ENCODE results near the gene TPMT. TPM values are rescaled to one million over a fixed set of nuclear protein-coding genes. Genes with fewer than 3 reads are reported as not detected.

The TPMT gene
- total and polyA plus RNA-seq, 5 experiments from 2014 or later: 7.7 to 17.7 (median 10.8) TPM

GRCh38 chr6:18126121-18126520, 28.8 kb downstream of the TPMT start:
- peaks cover 3 to 23% (median 23%) of the 10 kb centered on the region in 3 donors for H3K36me3 Mint-ChIP-seq
- no peak for ATAC-seq
- peaks cover 7 to 16% (median 12%) of the 10 kb centered on the region in 4 donors for H3K4me1 Mint-ChIP-seq
- peaks cover 0 to 8% (median 2%) of the 10 kb centered on the region in 9 donors for H3K9me3 Mint-ChIP-seq
- no peak for DNase-seq
- POLR2A ChIA-PET: interaction anchor here (0.6 kb wide), 1 partner anchor 16 kb away, joined by 3 read pairs; no protein-coding TSS in a partner anchor
- H3K4me3 Mint-ChIP-seq: no peak overlapping the region
- peaks cover 0 to 3% (median 0%) of the 10 kb centered on the region in 5 donors for H3K27me3 Mint-ChIP-seq
- no peak overlapping the region for H3K27ac Mint-ChIP-seq

GRCh38 chr6:18122128-18123093, 32.5 kb downstream of the TPMT start, which contains the start of gene NHLRC1:
TSS of gene NHLRC1 (minus strand) at chr6:18122677. CDS start at chr6:18122606, 71 bp downstream.
- peaks cover 7 to 16% (median 12%) of the 10 kb centered on the region in 4 donors for H3K4me1 Mint-ChIP-seq
- H3K27me3 Mint-ChIP-seq: peaks cover 0 to 5% (median 3%) of the 10 kb centered on the region in 5 donors
- peaks cover 0 to 39% (median 9%) of the 10 kb centered on the region in 9 donors for H3K9me3 Mint-ChIP-seq
- POLR2A ChIA-PET: interaction anchor here (1.1 kb wide), 1 partner anchor 11 kb away, joined by 6 read pairs; no protein-coding TSS in a partner anchor
- peaks cover 3 to 28% (median 16%) of the 10 kb centered on the region in 3 donors for H3K36me3 Mint-ChIP-seq
- DNase-seq (peak; percentile 26 to 82 (median 66)), ATAC-seq (peak; percentile 98)
- H3K4me3 Mint-ChIP-seq: peak within 1 kb of the TSS; percentile 75 to 95 (median 88)
- H3K27ac Mint-ChIP-seq: peak within 1 kb of the TSS in 9 of 10 donors; percentile 22 to 92 (median 71)

GRCh38 chr6:18121580-18122127, 33.2 kb downstream of the TPMT start:
- H3K4me1 Mint-ChIP-seq: peaks cover 7 to 16% (median 12%) of the 10 kb centered on the region in 4 donors
- peak overlapping the region in 4 of 10 donors; percentile 17 to 79 (median 43) for H3K27ac Mint-ChIP-seq
- no peak for DNase-seq
- no peak for ATAC-seq
- peaks cover 0 to 5% (median 3%) of the 10 kb centered on the region in 5 donors for H3K27me3 Mint-ChIP-seq
- POLR2A ChIA-PET: interaction anchor here (1.1 kb wide), 1 partner anchor 11 kb away, joined by 6 read pairs; no protein-coding TSS in a partner anchor
- H3K4me3 Mint-ChIP-seq: peak overlapping the region; percentile 41 to 95 (median 74)
- peaks cover 0 to 44% (median 9%) of the 10 kb centered on the region in 9 donors for H3K9me3 Mint-ChIP-seq
- H3K36me3 Mint-ChIP-seq: peaks cover 3 to 28% (median 16%) of the 10 kb centered on the region in 3 donors

- Mint-ChIP-seq H3K4me1 (peaks cover 7 to 26% (median 25%) of the 10 kb centered on the region in 4 donors), H3K4me3 (no peak overlapping the region), H3K36me3 (peaks cover 3 to 28% (median 16%) of the 10 kb centered on the region in 3 donors), H3K27me3 (peaks cover 0 to 6% (median 5%) of the 10 kb centered on the region in 5 donors), H3K27ac (no peak overlapping the region), H3K9me3 (peaks cover 0 to 44% (median 9%) of the 10 kb centered on the region in 9 donors)
- ATAC-seq: no peak
- no peak for DNase-seq
- POLR2A ChIA-PET: interaction anchor here (0.8 kb wide), 1 partner anchor 11 kb away, joined by 3 read pairs; no protein-coding TSS in a partner anchor
Observed at GRCh38 chr6:18119236-18119635, 35.6 kb downstream of the TPMT start.

- H3K27ac Mint-ChIP-seq: no peak overlapping the region
- DNase-seq: no peak
- POLR2A ChIA-PET: no interaction called here
- H3K4me1 Mint-ChIP-seq: peaks cover 7 to 28% (median 25%) of the 10 kb centered on the region in 4 donors
- H3K4me3 Mint-ChIP-seq: no peak overlapping the region
- peaks cover 4 to 10% (median 5%) of the 10 kb centered on the region in 5 donors for H3K27me3 Mint-ChIP-seq
- H3K9me3 Mint-ChIP-seq: peaks cover 0 to 44% (median 9%) of the 10 kb centered on the region in 9 donors
- H3K36me3 Mint-ChIP-seq: peaks cover 3 to 28% (median 16%) of the 10 kb centered on the region in 3 donors
- no peak for ATAC-seq
Observed at GRCh38 chr6:18118330-18118729, 36.5 kb downstream of the TPMT start.

GRCh38 chr6:18117136-18117535, 37.7 kb downstream of the TPMT start:
- Mint-ChIP-seq H3K27ac (no peak overlapping the region), H3K4me1 (peaks cover 0 to 19% (median 18%) of the 10 kb centered on the region in 4 donors), H3K36me3 (peaks cover 3 to 28% (median 16%) of the 10 kb centered on the region in 3 donors), H3K9me3 (peaks cover 0 to 39% (median 9%) of the 10 kb centered on the region in 9 donors), H3K4me3 (no peak overlapping the region), H3K27me3 (peaks cover 5 to 14% (median 7%) of the 10 kb centered on the region in 5 donors)
- ATAC-seq (no peak), DNase-seq (no peak)
- POLR2A ChIA-PET: no interaction called here

- H3K9me3 Mint-ChIP-seq: peaks cover 0 to 29% (median 7%) of the 10 kb centered on the region in 9 donors
- POLR2A ChIA-PET: no interaction called here
- peaks cover 0 to 19% (median 10%) of the 10 kb centered on the region in 4 donors for H3K4me1 Mint-ChIP-seq
- no peak overlapping the region for H3K4me3 Mint-ChIP-seq
- H3K36me3 Mint-ChIP-seq: peaks cover 3 to 19% (median 13%) of the 10 kb centered on the region in 3 donors
- no peak for ATAC-seq
- no peak overlapping the region for H3K27ac Mint-ChIP-seq
- peak in 1 of 10 donors; percentile 2 for DNase-seq
- H3K27me3 Mint-ChIP-seq: peaks cover 7 to 25% (median 10%) of the 10 kb centered on the region in 5 donors
Observed at GRCh38 chr6:18115356-18115755, 39.5 kb downstream of the TPMT start.

GRCh38 chr6:18110162-18110561, 44.7 kb downstream of the TPMT start:
- peaks cover 0 to 19% (median 7%) of the 10 kb centered on the region in 3 donors for H3K36me3 Mint-ChIP-seq
- H3K4me3 Mint-ChIP-seq: no peak overlapping the region
- no peak for DNase-seq
- H3K4me1 Mint-ChIP-seq: peaks cover 0 to 11% (median 3%) of the 10 kb centered on the region in 4 donors
- ATAC-seq: no peak
- peaks cover 5 to 34% (median 12%) of the 10 kb centered on the region in 5 donors for H3K27me3 Mint-ChIP-seq
- H3K27ac Mint-ChIP-seq: no peak overlapping the region
- peaks cover 7 to 29% (median 17%) of the 10 kb centered on the region in 9 donors for H3K9me3 Mint-ChIP-seq
- POLR2A ChIA-PET: no interaction called here

GRCh38 chr6:18107061-18107460, 47.8 kb downstream of the TPMT start:
- POLR2A ChIA-PET: no interaction called here
- Mint-ChIP-seq H3K27ac (no peak overlapping the region), H3K9me3 (peaks cover 7 to 35% (median 17%) of the 10 kb centered on the region in 9 donors), H3K27me3 (peaks cover 9 to 36% (median 13%) of the 10 kb centered on the region in 5 donors), H3K4me1 (no peaks in the 10 kb centered on the region), H3K4me3 (no peak overlapping the region), H3K36me3 (peaks cover 0 to 23% (median 7%) of the 10 kb centered on the region in 3 donors)
- no peak for ATAC-seq
- DNase-seq: no peak

- Mint-ChIP-seq H3K27me3 (peaks cover 5 to 30% (median 15%) of the 10 kb centered on the region in 5 donors), H3K4me1 (no peaks in the 10 kb centered on the region), H3K27ac (no peak overlapping the region), H3K9me3 (peaks cover 7 to 32% (median 17%) of the 10 kb centered on the region in 9 donors), H3K36me3 (peaks cover 0 to 23% (median 5%) of the 10 kb centered on the region in 3 donors), H3K4me3 (no peak overlapping the region)
- POLR2A ChIA-PET: no interaction called here
- ATAC-seq (no peak), DNase-seq (no peak)
Observed at GRCh38 chr6:18102783-18103509, 51.9 kb downstream of the TPMT start.

- Mint-ChIP-seq H3K9me3 (peaks cover 3 to 25% (median 12%) of the 10 kb centered on the region in 9 donors), H3K36me3 (peaks cover 0 to 17% (median under 1%) of the 10 kb centered on the region in 3 donors)
- ATAC-seq: no peak
Observed at GRCh38 chr6:18101873-18102272, 53.0 kb downstream of the TPMT start.

More at GRCh38 chr6:18101873-18102272, 53.0 kb downstream of the TPMT start:
- peaks cover 5 to 37% (median 15%) of the 10 kb centered on the region in 5 donors for H3K27me3 Mint-ChIP-seq
- no peak for DNase-seq
- H3K4me1 Mint-ChIP-seq: no peaks in the 10 kb centered on the region
- H3K27ac Mint-ChIP-seq: no peak overlapping the region
- POLR2A ChIA-PET: no interaction called here
- no peak overlapping the region for H3K4me3 Mint-ChIP-seq

Data from naive thymus-derived CD8-positive, alpha-beta T cell (primary cell).